ENCODE measurements around the gene DDX20. TPM values are rescaled to one million over a fixed set of nuclear protein-coding genes. Genes with fewer than 3 reads are reported as not detected.
"Not testable (repeated sequence)": the region's sequence is repeated elsewhere in the genome, so short reads cannot be mapped to it uniquely, and the experiment has no call there.

The DDX20 gene
- total RNA-seq, 1 donor from 2014 or later, result 18.7 TPM

DNA sequence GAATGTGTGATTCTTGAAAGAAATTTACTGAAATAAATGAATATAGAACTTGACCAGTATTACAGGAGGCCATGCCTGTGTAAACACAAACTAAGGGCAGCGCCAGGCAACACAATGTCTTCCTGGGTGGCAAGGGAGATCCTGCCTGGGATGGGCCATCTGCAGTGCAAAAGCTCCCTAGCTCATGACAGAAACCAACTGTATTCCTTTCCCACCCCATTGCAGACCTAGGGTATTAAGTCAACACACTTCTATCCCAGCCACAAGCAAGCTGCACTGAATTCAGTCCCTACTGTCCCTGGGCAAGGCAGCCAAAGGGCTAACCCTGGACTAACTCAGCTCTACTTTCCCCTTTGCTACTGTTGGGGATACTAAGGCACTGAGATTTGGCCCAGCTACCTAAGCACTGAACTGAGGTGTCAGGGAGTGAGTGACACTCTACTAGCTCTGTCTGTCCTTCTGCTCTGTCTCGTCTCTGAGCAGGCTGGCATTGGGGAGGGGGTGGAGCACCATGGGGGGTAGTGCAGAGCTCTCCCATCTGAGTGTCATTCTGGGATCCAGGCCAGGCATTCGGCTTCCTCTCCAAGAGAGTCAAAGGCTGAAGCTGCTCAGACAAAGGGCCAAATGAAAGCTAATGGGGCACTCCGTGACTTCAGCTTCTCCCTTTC lies 19.0 kb upstream of the DDX20 start:
- H3K4me1 Mint-ChIP-seq, result peaks cover 28% of the 10 kb centered on the region
- intact Hi-C loops (cut with micrococcal nuclease), result loop anchor here (5.0 kb wide), 1 partner anchor 1099 kb away; no protein-coding TSS in a partner anchor

DNA sequence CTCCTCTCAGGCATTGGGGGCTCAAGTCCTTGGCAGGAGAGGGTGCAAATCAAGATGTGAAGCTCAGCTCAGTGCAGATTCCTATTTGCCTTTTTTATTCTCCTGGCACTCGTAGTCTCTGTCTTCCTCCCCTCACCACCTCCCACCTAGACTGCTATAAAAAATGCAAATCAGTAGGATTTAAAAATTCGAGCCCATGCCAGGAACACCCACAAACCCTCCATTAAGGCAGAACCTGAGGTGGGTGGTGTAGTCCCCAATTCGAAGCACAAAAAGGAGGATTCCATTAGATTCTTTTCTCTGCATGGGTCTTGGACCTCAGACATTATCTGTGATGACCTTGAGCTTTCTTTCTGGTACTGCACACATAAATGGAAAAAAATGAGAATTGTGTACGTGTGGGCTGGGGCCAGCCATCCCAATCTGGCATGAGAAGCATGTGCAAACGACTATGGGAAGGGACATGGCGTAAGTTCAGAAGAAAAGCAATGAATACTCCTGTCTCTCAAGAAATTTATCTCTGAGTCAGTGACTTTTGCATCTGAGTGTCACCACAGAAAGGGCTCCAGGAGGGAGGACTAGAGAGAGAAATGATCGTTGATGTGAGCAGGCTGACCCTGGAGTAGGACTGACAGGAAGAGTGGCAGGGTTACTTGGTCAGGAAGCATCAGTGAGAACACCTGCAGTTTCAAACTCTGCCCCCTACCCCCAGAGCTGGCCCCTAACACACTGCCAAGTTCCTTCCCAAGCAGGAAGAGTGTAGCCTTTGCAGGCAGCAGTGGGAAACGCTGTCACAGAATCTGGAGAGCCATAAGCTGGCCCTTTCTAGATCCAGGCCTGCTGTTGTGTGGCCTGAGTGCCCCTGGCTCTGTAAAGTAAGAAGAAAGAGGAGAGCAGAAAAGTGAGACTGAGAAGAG lies 18.2 kb upstream of the DDX20 start:
- Mint-ChIP-seq H3K27ac (peak overlapping the region; percentile 23), H3K27me3 (peaks cover 41% of the 10 kb centered on the region), H3K4me3 (peak overlapping the region; percentile 96), H3K36me3 (ENCODE audit: low read depth) (no peaks in the 10 kb centered on the region), H3K9me3 (no peaks in the 10 kb centered on the region), H3K4me1 (peaks cover 28% of the 10 kb centered on the region)
- intact Hi-C loops (cut with micrococcal nuclease), result loop anchor here (2.0 to 5.0 kb wide), 2 partner anchors 23 to 1100 kb away; no protein-coding TSS in a partner anchor
- no peak for DNase-seq

More for the DNA sequence above, 19.0 kb upstream of the DDX20 start:
- DNase-seq, result no peak
- peak overlapping the region; percentile 96 for H3K4me3 Mint-ChIP-seq
- no peaks in the 10 kb centered on the region for H3K36me3 Mint-ChIP-seq (ENCODE audit: low read depth)
- no peaks in the 10 kb centered on the region for H3K9me3 Mint-ChIP-seq
- peaks cover 33% of the 10 kb centered on the region for H3K27me3 Mint-ChIP-seq
- no peak overlapping the region for H3K27ac Mint-ChIP-seq

DNA sequence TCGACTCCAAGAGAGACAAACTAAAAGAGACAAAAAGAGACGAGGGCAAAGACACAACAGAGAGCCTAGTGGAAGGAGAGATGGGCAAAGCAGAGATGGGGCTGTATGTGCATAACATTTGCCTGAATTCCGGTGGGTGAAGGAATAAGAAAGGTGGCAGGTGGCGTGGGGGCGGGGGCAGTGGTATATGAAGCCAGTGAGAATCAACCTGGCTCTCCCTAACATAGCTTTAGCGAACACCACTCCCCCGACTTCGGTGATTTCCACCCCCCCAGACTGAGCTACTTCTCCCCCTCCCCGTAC lies 17.6 kb upstream of the DDX20 start:
- Mint-ChIP-seq H3K4me1 (peaks cover 27% of the 10 kb centered on the region), H3K27me3 (peaks cover 45% of the 10 kb centered on the region), H3K27ac (peak overlapping the region; percentile 23), H3K9me3 (no peaks in the 10 kb centered on the region), H3K4me3 (peak overlapping the region; percentile 96), H3K36me3 (ENCODE audit: low read depth) (no peaks in the 10 kb centered on the region)
- DNase-seq, result no peak
- intact Hi-C loops (cut with micrococcal nuclease), result loop anchor here (2.0 to 5.0 kb wide), 2 partner anchors 23 to 1101 kb away; no protein-coding TSS in a partner anchor

DNA sequence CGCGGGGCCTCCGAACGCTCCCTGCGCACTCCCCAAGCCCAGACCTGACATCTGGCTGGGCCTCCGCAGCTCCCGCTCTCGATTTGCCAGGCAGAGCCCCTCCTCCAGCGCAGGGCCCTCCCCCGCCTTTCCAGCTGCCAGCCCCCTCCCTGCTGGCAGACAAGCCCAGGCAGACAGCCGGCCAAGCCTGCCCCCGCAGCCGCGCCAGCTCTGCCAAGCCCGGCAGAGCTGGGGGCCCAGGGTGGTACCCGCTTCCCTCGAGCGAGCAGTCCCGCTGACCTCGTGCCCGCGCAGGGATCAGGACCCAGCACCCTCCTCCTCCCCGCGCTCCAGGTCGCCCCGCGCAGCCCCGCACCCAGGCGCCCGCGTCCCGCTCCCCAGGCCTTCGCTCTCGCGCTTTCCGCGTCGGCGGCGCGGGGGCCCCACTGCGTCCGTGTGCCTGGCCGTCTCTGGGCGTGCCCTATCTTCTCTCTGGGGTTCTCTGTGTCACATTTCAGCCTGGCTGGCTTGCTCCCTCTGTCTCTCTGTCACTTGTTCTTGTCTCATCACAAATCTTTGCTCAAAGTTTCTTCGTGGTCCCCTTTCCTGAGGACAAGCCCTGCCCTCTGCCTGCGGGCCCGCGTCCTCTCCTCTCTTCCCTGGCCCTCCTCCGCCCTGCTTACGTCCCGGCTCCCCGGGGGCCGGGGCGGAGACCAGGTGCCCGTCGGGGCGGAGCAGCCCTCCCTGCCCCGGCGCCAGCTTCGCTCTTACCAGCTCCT lies 17.1 kb upstream of the DDX20 start:
- Mint-ChIP-seq H3K4me3 (peak overlapping the region; percentile 96), H3K4me1 (peaks cover 24% of the 10 kb centered on the region), H3K27me3 (peaks cover 48% of the 10 kb centered on the region), H3K36me3 (ENCODE audit: low read depth) (no peaks in the 10 kb centered on the region), H3K9me3 (no peaks in the 10 kb centered on the region), H3K27ac (peak overlapping the region; percentile 92)
- intact Hi-C loops (cut with micrococcal nuclease), result loop anchor here (1.0 to 5.0 kb wide), 3 partner anchors 17 to 1101 kb away; partner anchors contain the start of gene DDX20
- DNase-seq, result peak; percentile 89

DNA sequence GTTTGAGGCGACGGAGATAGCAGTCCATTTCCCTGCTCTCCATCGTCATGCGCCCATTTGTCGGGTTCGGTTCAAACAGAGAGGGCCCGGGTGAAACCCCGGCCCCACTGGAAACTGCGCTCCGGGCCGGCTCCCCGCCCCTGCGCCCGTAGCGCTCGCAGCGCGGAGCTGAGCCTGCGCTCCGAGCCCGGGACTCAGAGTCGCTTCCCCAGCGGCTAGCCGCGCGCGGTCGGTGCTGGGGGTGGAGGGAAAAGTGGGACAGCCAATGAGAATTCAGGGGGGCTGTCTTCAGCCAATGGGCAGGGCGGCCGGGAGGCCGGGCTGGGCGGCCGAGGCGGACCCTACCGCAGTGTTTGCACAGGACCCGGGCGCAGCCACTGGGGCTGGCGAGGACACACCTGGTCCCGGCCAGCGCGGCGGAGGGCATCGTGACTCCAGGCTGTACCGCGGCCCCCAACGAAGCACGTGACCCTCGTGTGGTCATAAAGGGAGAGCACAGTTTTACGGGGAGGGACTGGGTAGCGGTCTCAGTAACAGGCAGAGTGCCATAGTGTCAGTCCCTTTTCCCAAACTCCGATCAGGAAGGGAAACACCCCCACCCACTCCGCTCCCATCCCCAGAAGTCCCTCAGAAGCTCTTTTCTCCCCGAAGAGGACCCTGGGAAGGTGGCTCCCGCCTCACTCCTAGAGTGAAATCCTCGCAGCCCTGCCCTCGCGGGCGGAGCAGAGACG lies 16.3 kb upstream of the DDX20 start, which contains the start of gene INKA2:
Gene INKA2 (minus strand): TSS at position 202 of the 731 bp plus-strand sequence. CDS start 153 bp downstream, at position 49.
- peaks cover 21% of the 10 kb centered on the region for H3K4me1 Mint-ChIP-seq
- intact Hi-C loops (cut with micrococcal nuclease), result loop anchor here (1.0 to 5.0 kb wide), 3 partner anchors 16 to 1102 kb away; partner anchors contain the start of gene DDX20
- H3K27me3 Mint-ChIP-seq, result peaks cover 52% of the 10 kb centered on the region
- H3K9me3 Mint-ChIP-seq, result no peaks in the 10 kb centered on the region
- DNase-seq, result peak; percentile 95
- peak within 1 kb of the TSS; percentile 96 for H3K4me3 Mint-ChIP-seq
- H3K27ac Mint-ChIP-seq, result peak within 1 kb of the TSS; percentile 92
- H3K36me3 Mint-ChIP-seq (ENCODE audit: low read depth), result no peaks in the 10 kb centered on the region

DNA sequence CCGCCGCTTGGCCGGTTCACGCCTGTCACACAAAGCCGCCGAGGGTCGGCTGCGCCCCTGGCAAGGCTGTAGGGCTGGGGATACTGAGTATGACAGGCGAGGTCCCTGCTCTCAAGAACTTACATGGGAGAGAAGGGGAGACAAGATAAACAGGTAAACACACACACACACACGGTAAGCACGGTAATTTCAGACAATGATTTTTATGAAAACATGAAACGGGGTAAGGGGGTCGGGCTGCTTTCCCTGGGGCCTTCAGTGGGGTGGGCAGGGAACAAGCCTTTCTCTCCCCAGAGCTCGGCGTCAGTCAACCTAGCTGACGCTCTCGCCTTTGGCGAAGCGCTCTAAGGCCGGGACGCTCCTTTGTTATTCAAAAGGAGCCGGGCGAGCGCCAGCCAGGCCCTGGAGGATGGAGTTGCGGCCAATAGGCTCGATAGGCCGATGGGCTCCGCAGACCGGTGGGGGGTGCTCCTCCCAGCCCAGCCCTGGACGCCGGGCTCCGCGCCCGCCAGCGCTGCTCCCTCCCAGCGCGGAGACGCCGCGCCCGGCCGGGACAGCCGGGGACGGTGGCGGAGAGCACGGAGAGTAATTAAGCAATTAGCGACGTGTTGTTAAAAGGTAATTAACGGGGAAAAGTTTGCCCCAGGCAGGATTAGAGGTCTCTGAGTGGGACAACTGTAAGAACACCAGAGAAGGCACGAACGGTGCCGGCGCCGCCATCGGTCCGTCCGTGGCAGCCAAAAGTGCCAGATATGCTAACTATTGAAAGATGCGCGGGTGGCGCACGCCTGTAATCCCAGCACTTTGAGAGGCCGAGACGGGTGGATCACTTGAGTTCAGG lies 15.6 kb upstream of the DDX20 start:
- intact Hi-C loops (cut with micrococcal nuclease), result loop anchor here (1.0 to 5.0 kb wide), 3 partner anchors 15 to 1103 kb away; partner anchors contain the start of gene DDX20
- DNase-seq, result peak; percentile 74
- no peak overlapping the region for H3K27ac Mint-ChIP-seq
- peaks cover 54% of the 10 kb centered on the region for H3K27me3 Mint-ChIP-seq
- H3K4me1 Mint-ChIP-seq, result peaks cover 21% of the 10 kb centered on the region
- H3K4me3 Mint-ChIP-seq, result peak overlapping the region; percentile 96
- H3K36me3 Mint-ChIP-seq (ENCODE audit: low read depth), result no peaks in the 10 kb centered on the region
- no peaks in the 10 kb centered on the region for H3K9me3 Mint-ChIP-seq

DNA sequence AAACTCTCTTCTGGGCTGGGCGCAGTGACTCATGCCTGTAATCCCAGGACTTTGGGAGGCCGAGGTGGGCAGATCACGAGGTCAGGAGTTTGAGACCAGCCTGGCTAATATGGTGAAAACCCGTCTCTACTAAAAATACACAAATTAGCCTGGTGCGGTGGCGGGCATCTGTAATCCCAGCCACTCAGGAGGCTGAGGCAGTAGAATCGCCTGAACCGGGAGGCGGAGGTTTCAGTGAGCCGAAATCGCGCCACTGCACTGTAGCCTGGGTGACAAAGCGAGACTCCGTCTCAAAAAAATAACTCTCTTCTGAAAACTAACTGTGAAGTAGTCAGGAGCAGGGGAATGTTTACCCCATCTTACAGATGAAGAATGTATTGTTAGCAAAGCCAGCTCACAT lies 13.4 kb upstream of the DDX20 start:
- H3K4me3 Mint-ChIP-seq; H3K27ac Mint-ChIP-seq; H3K36me3 Mint-ChIP-seq (ENCODE audit: low read depth); DNase-seq; H3K9me3 Mint-ChIP-seq; intact Hi-C loops (cut with micrococcal nuclease): not testable (repeated sequence)
- Mint-ChIP-seq H3K27me3 (peaks cover 49% of the 10 kb centered on the region), H3K4me1 (peaks cover 24% of the 10 kb centered on the region)

DNA sequence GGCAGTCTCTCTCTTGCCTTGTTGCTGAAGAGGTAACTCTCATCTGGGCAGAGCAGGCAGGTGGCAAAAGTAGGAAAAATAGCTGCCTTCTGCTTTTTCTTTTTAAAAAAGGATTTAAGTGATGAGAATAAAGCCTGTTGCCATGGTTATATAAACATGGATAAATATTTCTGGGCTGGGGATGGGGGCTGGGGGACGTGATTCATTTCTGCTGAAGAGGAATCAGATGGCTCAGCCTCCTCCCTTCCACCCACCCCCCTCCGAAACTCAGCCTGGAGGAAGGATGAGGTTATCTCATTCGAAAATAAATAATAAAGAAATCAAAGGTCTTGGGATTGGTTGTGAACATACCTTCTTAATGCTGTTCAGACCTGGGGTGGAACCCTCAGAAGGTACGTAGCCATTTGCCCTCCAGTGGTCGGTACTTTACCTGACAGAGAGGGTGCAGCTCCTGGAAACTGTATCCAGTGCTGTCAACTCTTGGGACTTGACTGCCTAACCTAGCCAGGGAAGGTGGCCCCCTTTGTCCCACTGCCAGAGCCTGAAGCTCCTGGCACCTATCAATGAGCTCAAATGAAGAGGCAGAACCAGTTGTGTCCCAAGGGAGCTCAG lies 12.7 kb upstream of the DDX20 start:
- H3K27ac Mint-ChIP-seq, result no peak overlapping the region
- intact Hi-C loops (cut with micrococcal nuclease), result no loop called here
- H3K4me3 Mint-ChIP-seq, result no peak overlapping the region
- peaks cover 22% of the 10 kb centered on the region for H3K4me1 Mint-ChIP-seq
- DNase-seq, result no peak
- peaks cover 42% of the 10 kb centered on the region for H3K27me3 Mint-ChIP-seq
- no peaks in the 10 kb centered on the region for H3K9me3 Mint-ChIP-seq
- no peaks in the 10 kb centered on the region for H3K36me3 Mint-ChIP-seq (ENCODE audit: low read depth)

DNA sequence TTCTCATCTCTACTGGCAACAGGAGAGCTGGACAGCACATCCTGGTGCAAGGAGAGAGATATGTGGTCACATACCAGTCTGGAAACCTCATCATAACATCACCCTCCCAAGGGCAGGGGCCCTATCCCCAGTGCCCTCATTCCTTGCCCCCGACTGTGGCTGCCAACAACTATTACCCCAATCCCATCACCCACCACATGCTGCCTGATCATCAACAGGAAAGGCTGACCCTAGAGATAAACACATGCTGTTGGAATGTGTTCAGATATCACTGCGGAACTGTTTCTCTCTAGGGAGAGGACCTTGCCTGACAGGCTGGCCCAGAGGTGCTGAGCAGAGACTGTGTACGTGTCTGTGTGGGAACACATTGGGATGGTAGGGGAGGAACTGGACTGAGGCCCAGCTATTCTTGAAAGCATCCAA lies 12.0 kb upstream of the DDX20 start:
- Mint-ChIP-seq H3K4me1 (peaks cover 21% of the 10 kb centered on the region), H3K27me3 (peaks cover 41% of the 10 kb centered on the region), H3K9me3 (no peaks in the 10 kb centered on the region), H3K4me3 (no peak overlapping the region), H3K27ac (no peak overlapping the region), H3K36me3 (ENCODE audit: low read depth) (no peaks in the 10 kb centered on the region)
- DNase-seq, result no peak
- intact Hi-C loops (cut with micrococcal nuclease), result no loop called here

DNA sequence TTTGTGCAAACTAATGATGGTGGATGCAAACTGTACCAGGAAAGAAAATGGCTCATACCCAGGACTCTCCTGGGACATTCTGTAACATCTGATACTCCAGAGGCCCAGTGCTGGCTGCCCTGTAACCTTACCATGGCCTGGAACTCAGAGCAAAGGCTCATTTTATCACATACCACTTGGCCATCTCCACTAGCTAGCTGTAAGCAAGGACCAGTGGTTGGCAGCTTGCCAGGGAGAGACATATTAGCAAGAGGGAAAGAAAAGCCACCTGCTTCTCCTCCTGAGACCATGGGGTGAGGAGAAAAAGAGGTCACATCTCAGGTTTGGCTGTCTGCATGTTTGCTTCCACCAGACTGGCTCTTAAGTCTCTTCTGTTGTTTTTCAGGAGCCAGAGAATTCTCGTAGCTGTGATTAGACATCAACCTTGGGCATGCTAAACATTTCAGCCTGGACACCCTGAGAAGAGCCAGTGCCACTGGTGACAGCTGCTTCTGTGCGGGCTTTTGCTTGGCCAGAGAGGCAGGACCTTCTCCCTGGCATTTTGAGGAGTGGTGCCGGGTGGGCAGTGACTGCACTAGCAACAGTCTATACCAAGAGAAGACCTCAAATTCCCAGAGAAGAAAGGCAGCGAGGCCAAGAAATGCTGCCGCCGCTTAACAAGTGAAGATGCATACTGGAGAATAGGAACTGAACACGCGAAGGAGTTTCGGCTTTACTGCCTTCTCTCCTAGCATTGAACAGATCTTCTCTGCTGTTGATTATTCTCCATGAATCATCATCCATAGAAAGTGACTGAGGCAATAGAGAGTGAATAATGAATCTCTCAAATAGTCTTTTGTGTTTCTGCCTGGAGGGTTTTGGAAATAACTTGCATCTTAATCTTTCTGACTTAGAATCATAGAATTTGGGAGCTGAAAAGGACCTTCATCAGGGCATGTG lies 9.8 kb upstream of the DDX20 start:
- H3K27me3 Mint-ChIP-seq, result peaks cover 32% of the 10 kb centered on the region
- no peaks in the 10 kb centered on the region for H3K36me3 Mint-ChIP-seq (ENCODE audit: low read depth)
- H3K9me3 Mint-ChIP-seq, result no peaks in the 10 kb centered on the region
- DNase-seq, result no peak
- H3K27ac Mint-ChIP-seq, result no peak overlapping the region
- intact Hi-C loops (cut with micrococcal nuclease), result no loop called here
- H3K4me3 Mint-ChIP-seq, result no peak overlapping the region
- peaks cover 13% of the 10 kb centered on the region for H3K4me1 Mint-ChIP-seq

DNA sequence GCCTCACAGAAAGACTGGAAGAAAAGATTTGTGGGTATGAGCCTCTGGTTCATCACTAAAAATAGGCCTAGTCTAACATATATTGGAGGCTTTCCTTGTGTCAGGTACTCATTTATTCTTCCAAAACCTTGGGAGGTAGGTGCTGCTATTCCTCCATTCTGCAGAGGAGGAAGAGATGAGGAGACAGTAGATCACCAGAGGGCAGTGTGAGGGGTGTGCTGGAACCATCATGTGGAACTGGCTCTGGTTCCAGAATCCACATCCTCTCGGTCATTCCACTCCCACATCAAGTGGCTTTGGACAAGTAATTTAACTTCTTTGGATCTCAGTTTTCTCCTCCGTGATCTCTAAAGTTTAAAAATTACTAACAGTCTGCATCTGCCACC lies 9.1 kb upstream of the DDX20 start:
- Mint-ChIP-seq H3K4me3 (no peak overlapping the region), H3K27ac (no peak overlapping the region), H3K4me1 (peaks cover 13% of the 10 kb centered on the region), H3K9me3 (no peaks in the 10 kb centered on the region), H3K27me3 (peaks cover 27% of the 10 kb centered on the region), H3K36me3 (ENCODE audit: low read depth) (no peaks in the 10 kb centered on the region)
- DNase-seq, result no peak
- intact Hi-C loops (cut with micrococcal nuclease), result no loop called here

Data from activated CD4-positive, alpha-beta T cell treated with anti-CD3 and anti-CD28 coated beads, Interleukin-2, amount 10 ng/mL, durations not matched to agents 24 days and 14 days (primary cell).